HL-60 (cell line): ENCODE results near the gene EP400.
"Not testable (repeated sequence)": the region's sequence is repeated elsewhere in the genome, so short reads cannot be mapped to it uniquely, and the experiment has no call there.

ENCODE experiments used
- DNase-seq, 2 experiments: peaks; one replicate each; pipeline ENCODE4 v3.0.0-alpha.2; 2010 to 2020; ENCODE audit warnings: low read depth in 1 of 2, low spot score in 1 of 2
- H3K27ac ChIP-seq: fragments of 250-450 bp; sonication (Bioruptor Pico); replicated peaks from 2 replicates; pipeline ENCODE4 v1.5.1; 2020; ENCODE audit warnings: mild to moderate bottlenecking, moderate library complexity
- H3K27me3 ChIP-seq: fragments of 250-450 bp; sonication (Bioruptor Pico); 2 replicates; pipeline ENCODE4 v1.5.1; 2021; ENCODE audit warnings: mild to moderate bottlenecking, moderate library complexity; ENCODE audit not compliant: insufficient read depth, poor library complexity, severe bottlenecking
- H3K4me3 ChIP-seq: replicated peaks from 2 replicates; pipeline ENCODE4 v1.5.1; 2011; ENCODE audit warnings: mild to moderate bottlenecking, control low read depth, low read length; ENCODE audit not compliant: insufficient read depth
- GABPA ChIP-seq: IDR thresholded peaks from 2 replicates; pipeline ENCODE4 v1.6.1; 2012; ENCODE audit warnings: low read depth
- POLR2AphosphoS5 ChIP-seq: IDR thresholded peaks from 2 replicates; pipeline ENCODE4 v1.6.1; 2012; ENCODE audit warnings: low read depth
- SPI1 ChIP-seq: IDR thresholded peaks from 2 replicates; pipeline ENCODE4 v1.6.1; 2012; ENCODE audit warnings: low read depth, mild to moderate bottlenecking, borderline replicate concordance
- TF ChIP-seq, protein P1 (sequence below): IDR thresholded peaks from one replicate; pipeline ENCODE4 v1.5.1; 2011; ENCODE audit warnings: low read length, control low read depth, inconsistent platforms; ENCODE audit not compliant: insufficient read depth
- TF ChIP-seq, protein P2 (sequence below): IDR thresholded peaks from 2 replicates; pipeline ENCODE4 v1.6.1; 2012; ENCODE audit warnings: low read depth; ENCODE audit not compliant: insufficient replicate concordance

The EP400 gene

DNA sequence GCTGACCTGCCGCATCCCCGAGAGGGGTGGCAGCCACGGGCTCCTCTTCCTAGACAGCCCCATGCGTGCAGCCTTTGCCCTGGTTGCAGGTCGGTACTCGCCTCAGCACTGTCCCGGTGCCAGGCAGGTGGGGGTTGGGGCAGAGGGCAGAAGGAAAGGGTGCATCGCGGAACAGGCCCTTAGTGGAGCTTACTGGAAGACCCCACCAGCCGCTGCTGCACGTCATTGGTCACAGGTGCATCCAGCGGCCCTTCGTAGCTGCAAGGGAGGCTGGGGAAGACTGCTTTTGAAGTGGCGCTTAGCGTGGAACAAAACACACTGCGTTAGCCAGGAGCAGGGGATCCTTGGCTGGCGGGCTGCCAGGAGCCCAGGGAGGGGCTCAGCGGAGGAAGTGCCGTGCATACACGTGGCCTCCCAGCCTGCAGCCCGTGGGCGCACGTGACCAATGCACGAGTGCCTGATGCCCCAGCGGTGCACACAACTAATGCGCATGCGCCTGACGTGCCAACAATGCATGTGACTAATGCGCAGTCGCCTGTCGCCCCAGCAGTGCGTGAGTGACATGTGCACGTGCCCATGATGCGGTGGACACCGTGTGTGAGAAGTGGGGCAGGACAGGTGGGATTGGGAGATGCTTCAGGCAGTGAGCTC, 5.0 kb upstream of the EP400 start:
- TF ChIP-seq POLR2AphosphoS5 (peak; percentile 68; the same call in 1 of the 2 replicates), GABPA (no peak), SPI1 (no peak)
- Histone ChIP-seq H3K27me3 (no peaks in the 10 kb centered on the region), H3K4me3 (no peak overlapping the region), H3K27ac (no peak overlapping the region)
- DNase-seq: no peak

DNA sequence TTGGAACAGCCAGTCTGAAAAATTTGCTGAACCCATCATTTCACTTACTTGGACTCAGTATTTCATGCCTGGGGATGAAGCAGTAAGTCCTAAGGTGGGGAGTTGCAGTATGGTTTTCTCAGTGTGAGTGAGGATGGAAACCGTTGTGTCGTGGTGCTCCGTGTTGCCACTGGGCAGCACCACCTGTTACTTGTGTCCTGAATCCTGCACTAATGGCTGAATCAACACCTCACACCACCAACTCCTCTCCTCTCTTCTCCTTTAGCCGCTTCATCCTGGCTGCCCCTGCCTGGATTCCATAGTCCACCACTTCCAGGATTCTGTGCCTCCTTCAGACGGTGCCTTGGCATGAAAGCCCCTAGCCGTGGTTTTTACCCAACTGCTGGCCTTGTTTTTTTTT, 3.0 kb upstream of the EP400 start:
- H3K4me3 ChIP-seq: no peak overlapping the region
- H3K27me3 ChIP-seq: no peaks in the 10 kb centered on the region
- no peak for DNase-seq
- no peak overlapping the region for H3K27ac ChIP-seq
- TF ChIP-seq, protein P1, sequence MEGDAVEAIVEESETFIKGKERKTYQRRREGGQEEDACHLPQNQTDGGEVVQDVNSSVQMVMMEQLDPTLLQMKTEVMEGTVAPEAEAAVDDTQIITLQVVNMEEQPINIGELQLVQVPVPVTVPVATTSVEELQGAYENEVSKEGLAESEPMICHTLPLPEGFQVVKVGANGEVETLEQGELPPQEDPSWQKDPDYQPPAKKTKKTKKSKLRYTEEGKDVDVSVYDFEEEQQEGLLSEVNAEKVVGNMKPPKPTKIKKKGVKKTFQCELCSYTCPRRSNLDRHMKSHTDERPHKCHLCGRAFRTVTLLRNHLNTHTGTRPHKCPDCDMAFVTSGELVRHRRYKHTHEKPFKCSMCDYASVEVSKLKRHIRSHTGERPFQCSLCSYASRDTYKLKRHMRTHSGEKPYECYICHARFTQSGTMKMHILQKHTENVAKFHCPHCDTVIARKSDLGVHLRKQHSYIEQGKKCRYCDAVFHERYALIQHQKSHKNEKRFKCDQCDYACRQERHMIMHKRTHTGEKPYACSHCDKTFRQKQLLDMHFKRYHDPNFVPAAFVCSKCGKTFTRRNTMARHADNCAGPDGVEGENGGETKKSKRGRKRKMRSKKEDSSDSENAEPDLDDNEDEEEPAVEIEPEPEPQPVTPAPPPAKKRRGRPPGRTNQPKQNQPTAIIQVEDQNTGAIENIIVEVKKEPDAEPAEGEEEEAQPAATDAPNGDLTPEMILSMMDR: no peak
- no peak for TF ChIP-seq SPI1
- TF ChIP-seq GABPA: no peak
- TF ChIP-seq POLR2AphosphoS5: no peak
- TF ChIP-seq, protein P2, sequence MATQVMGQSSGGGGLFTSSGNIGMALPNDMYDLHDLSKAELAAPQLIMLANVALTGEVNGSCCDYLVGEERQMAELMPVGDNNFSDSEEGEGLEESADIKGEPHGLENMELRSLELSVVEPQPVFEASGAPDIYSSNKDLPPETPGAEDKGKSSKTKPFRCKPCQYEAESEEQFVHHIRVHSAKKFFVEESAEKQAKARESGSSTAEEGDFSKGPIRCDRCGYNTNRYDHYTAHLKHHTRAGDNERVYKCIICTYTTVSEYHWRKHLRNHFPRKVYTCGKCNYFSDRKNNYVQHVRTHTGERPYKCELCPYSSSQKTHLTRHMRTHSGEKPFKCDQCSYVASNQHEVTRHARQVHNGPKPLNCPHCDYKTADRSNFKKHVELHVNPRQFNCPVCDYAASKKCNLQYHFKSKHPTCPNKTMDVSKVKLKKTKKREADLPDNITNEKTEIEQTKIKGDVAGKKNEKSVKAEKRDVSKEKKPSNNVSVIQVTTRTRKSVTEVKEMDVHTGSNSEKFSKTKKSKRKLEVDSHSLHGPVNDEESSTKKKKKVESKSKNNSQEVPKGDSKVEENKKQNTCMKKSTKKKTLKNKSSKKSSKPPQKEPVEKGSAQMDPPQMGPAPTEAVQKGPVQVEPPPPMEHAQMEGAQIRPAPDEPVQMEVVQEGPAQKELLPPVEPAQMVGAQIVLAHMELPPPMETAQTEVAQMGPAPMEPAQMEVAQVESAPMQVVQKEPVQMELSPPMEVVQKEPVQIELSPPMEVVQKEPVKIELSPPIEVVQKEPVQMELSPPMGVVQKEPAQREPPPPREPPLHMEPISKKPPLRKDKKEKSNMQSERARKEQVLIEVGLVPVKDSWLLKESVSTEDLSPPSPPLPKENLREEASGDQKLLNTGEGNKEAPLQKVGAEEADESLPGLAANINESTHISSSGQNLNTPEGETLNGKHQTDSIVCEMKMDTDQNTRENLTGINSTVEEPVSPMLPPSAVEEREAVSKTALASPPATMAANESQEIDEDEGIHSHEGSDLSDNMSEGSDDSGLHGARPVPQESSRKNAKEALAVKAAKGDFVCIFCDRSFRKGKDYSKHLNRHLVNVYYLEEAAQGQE: no peak

DNA sequence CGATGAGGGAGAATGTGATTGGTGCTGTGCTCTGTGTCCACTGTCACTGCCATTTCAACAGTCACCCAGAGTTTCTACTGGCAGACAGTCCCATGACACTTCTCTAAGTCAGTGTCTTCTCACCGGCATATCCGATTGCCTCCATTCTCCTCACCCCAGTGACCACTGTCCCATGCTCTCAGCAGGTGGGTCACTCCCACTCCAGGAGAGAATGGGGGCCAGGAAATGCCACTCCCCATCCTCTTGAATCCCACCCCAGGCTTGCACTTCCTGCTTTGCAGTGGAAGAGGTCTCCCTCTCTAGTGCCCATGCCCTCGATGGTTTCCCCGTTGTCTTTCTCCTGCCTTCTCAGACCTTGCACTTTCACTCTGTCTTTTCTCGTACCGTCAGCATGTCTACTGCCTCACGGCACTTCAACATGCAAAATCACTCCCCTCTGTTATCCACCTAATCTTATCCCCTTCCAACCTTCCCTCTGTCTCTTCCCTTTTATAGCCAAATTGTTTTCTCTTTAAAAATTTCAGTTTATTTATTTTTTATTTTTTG, 2.2 kb upstream of the EP400 start:
- DNase-seq: no peak
- Histone ChIP-seq H3K27me3 (no peaks in the 10 kb centered on the region), H3K4me3 (no peak overlapping the region), H3K27ac (no peak overlapping the region)
- TF ChIP-seq, protein P2: no peak
- TF ChIP-seq, protein P1: no peak
- TF ChIP-seq SPI1 (no peak), POLR2AphosphoS5 (no peak), GABPA (no peak)

DNA sequence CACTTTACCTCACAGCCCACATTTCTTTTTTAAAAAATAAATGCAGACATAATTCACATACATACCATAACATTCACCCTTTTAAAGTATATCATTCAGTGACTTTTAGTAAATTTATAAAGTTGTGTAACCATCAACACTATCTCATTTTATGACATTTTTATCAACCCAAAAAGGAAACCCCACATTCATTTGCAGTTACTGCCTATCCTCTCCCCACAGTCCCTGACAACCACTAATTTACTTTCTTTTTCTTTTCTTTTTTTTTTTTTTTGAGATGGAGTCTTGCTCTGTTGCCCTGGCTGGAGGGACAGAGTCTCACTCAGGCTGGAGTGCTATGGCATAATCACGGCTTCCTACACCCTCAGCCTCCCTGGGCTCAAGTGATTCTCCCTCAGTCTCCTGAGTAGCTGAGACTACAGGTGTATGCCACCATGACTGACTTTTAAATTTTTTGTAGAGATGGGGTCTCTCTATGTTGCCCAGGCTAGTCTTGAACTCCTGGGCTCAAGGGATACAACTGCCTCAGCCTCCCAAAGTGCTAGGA, 1.5 kb upstream of the EP400 start:
- TF ChIP-seq, protein P1: no peak
- TF ChIP-seq SPI1: no peak
- TF ChIP-seq, protein P2: no peak
- no peak for TF ChIP-seq GABPA
- Histone ChIP-seq H3K4me3 (no peak overlapping the region), H3K27me3 (no peaks in the 10 kb centered on the region), H3K27ac (no peak overlapping the region)
- DNase-seq: no peak

DNA sequence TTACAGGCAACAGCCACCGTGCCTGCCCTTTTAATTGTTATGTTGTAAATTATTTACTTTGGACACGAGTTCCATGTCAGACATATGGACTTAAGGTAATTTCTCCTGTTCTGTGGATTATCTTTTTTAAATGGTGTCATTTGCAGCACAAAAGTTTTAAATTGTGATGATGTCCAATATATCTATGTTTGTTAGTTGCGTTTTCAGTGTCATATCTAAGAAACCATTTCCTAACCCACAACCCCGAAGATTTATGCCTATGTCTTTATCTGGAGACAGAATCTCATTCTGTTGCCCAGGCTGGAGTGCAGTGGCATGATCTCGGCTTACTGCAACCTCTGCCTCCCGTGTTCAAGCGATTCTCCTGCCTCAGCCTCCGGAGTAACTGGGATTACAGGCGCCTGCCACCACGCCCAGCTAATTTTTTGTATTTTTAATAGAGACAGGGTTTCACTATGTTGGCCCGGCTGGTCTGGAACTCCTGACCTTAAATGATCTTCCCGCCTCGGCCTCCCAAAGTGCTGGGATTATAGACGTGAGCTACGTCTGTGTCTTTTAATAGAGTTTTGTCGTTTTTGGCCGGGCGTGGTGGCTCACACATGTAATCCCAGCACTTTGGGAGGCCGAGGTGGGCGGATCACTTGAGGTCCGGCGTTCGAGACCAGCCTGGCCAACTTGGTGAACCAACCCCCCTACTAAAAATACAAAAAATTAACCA, 870 bp upstream of the EP400 start:
- not testable (repeated sequence) for DNase-seq, H3K27me3 ChIP-seq
- H3K27ac ChIP-seq: 0 out of 2 replicates have a peak overlapping the region, but pooled peaks have one; percentile 11
- peak overlapping the region; percentile 92 for H3K4me3 ChIP-seq
